Measurements from ENCODE around the gene KEAP1.
A peak's percentile ranks its signal among the peaks of the same experiment; 100 is the strongest.
"Not testable (repeated sequence)": the region's sequence is repeated elsewhere in the genome, so short reads cannot be mapped to it uniquely, and the experiment has no call there.

Gene KEAP1

DNA sequence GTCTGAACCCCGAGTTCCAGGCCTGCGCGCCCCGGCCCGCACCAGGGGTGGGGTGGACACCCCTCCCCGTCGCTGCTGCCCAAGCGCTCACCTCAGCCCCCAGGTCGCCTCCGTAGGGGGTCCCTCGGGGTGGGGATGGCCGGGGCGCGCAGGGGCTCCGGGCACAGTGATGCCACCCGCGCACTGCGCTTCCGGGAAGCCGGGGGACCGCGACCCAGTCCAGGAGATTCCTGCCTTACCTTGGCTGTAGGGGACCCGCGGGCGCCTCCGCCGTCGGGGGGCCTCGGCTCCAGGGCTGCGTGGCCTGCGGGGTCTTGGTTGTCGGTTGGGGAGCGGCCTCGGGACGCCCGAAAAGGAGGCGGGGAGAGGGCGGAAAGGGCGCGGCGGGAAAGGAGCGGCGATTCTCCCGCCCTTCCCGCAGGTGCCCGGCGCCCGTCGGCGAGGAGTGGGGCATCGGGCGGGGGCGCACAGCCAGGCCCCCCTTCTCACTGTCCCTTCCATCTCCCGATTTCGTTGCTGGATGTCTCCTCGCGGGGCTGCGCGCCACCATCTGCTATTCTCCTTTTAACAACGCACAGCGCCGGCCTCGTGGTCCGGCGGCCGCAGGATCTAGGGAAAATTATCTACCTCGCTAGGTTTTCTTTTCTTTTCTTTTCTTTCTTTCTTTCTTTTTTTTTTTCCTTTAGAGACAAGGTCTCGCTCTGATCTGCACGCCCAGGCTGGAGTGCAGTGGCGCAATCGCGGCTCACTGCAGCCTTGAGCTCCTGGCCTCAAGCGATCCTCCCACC is at the start of gene KEAP1:
TSS of gene KEAP1 (minus strand) at position 355 of the 788 bp plus-strand sequence. CDS start 3,323 bp downstream, outside the sequence.
- no peak for TF ChIP-seq CTCF (IDR thresholded peaks at IDR 0.05; ENCODE audit: low read depth, low read length)
- peak within 1 kb of the TSS; percentile 86 to 90 for H3K4me3 ChIP-seq (replicated peaks in 1 of 2; ENCODE audit: low read depth in 2 of 2, low read length in 2 of 2)
- DNase-seq (ENCODE audit: low read depth in 2 of 2), result peak; percentile 15 to 26

DNA sequence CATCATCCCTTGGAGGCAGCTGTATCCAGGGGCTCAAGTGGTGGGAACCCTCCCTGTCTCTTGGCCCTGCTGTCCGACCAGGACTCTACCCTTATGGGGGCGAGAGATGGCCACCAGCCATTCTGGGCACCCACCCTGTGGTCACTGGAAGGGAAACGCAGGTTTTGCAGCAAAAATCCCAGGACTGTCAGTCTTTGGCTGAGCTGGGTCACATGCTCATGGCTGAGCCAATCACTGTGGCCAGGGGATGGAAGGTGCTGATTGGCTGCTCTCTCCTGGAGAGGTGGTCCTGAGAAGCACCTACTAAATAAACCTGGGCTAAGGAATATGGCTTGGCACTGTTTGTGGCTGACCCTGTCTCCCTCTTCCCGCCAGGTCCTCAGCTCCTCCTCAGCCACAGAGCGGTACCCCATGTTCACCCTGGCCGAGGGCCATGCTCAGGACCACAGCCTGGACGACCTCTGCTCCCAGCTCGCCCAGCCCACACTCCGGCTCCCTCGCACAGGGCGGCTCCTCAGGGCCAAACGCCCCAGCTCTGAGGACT is 49.4 kb upstream of the KEAP1 start:
- peak; percentile 39 to 44 for DNase-seq (ENCODE audit: low read depth in 2 of 2)
- no peak overlapping the region for H3K4me3 ChIP-seq (replicated peaks in 1 of 2; ENCODE audit: low read depth in 2 of 2, low read length in 2 of 2)
- no peak for TF ChIP-seq CTCF (IDR thresholded peaks at IDR 0.05; ENCODE audit: low read depth, low read length)

- no peak overlapping the region for H3K4me3 ChIP-seq (replicated peaks in 1 of 2; ENCODE audit: low read depth in 2 of 2, low read length in 2 of 2)
- DNase-seq (ENCODE audit: low read depth in 2 of 2), result peak; percentile 56 to 58
- TF ChIP-seq CTCF (IDR thresholded peaks at IDR 0.05; ENCODE audit: low read depth, low read length), result peak; percentile 30
Observed at GRCh38 chr19:10551698-10552301, 48.6 kb upstream of the KEAP1 start.

DNA sequence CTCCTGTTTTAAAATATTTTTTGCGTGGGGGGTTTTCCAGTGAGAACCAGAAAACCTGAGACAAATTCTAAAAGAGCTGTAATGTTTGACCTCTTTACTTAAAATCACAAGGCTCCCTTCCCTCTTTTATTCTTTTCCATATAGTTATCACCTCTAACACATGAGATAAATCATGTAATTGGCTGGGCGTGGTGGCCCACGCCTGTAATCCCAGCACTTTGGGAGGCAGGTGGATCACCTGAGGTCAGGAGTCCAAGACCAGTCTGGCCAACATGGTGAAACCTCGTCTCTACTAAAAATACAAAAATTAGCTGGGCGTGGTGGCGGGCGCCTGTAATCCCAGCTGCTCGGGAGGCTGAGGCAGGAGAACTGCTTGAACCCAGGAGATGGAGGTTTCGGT is 47.9 kb upstream of the KEAP1 start:
- DNase-seq (ENCODE audit: low read depth in 2 of 2), result not testable (repeated sequence)

GRCh38 chr19:10550336-10550735 is 47.2 kb upstream of the KEAP1 start:
- TF ChIP-seq CTCF (IDR thresholded peaks at IDR 0.05; ENCODE audit: low read depth, low read length), result no peak
- DNase-seq (ENCODE audit: low read depth in 2 of 2), result no peak
- H3K4me3 ChIP-seq (replicated peaks in 1 of 2; ENCODE audit: low read depth in 2 of 2, low read length in 2 of 2), result no peak overlapping the region

More for the DNA sequence above, 47.9 kb upstream of the KEAP1 start:
- not testable (repeated sequence) for H3K4me3 ChIP-seq (replicated peaks in 1 of 2; ENCODE audit: low read depth in 2 of 2, low read length in 2 of 2)

- no peak for TF ChIP-seq CTCF (IDR thresholded peaks at IDR 0.05; ENCODE audit: low read depth, low read length)
- no peak for DNase-seq (ENCODE audit: low read depth in 2 of 2)
- H3K4me3 ChIP-seq (replicated peaks in 1 of 2; ENCODE audit: low read depth in 2 of 2, low read length in 2 of 2), result no peak overlapping the region
Observed at GRCh38 chr19:10549733-10550132, 46.6 kb upstream of the KEAP1 start.

GRCh38 chr19:10548746-10549276 is 45.7 kb upstream of the KEAP1 start:
- H3K4me3 ChIP-seq (replicated peaks in 1 of 2; ENCODE audit: low read depth in 2 of 2, low read length in 2 of 2), result no peak overlapping the region
- TF ChIP-seq CTCF (IDR thresholded peaks at IDR 0.05; ENCODE audit: low read depth, low read length), result no peak
- no peak for DNase-seq (ENCODE audit: low read depth in 2 of 2)

Measured in cardiac fibroblast (primary cell).